Stimulated activated CD4-positive, alpha-beta T cell treated with anti-CD3 and anti-CD28 coated beads, Interleukin-1b, Interleukin-23, amount 100 ng/mL, for 1 hour (primary cell): ENCODE data around the gene CAMSAP2.

Experiments
- DNase-seq, 2 donors: peaks; one replicate each; pipeline ENCODE4 v3.0.0-alpha.2; 2020; ENCODE audit warnings: low read depth in 2 of 2

The CAMSAP2 gene, protein sequence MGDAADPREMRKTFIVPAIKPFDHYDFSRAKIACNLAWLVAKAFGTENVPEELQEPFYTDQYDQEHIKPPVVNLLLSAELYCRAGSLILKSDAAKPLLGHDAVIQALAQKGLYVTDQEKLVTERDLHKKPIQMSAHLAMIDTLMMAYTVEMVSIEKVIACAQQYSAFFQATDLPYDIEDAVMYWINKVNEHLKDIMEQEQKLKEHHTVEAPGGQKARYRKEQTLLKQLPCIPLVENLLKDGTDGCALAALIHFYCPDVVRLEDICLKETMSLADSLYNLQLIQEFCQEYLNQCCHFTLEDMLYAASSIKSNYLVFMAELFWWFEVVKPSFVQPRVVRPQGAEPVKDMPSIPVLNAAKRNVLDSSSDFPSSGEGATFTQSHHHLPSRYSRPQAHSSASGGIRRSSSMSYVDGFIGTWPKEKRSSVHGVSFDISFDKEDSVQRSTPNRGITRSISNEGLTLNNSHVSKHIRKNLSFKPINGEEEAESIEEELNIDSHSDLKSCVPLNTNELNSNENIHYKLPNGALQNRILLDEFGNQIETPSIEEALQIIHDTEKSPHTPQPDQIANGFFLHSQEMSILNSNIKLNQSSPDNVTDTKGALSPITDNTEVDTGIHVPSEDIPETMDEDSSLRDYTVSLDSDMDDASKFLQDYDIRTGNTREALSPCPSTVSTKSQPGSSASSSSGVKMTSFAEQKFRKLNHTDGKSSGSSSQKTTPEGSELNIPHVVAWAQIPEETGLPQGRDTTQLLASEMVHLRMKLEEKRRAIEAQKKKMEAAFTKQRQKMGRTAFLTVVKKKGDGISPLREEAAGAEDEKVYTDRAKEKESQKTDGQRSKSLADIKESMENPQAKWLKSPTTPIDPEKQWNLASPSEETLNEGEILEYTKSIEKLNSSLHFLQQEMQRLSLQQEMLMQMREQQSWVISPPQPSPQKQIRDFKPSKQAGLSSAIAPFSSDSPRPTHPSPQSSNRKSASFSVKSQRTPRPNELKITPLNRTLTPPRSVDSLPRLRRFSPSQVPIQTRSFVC (N-terminal part only)

GRCh38 chr1:200738327-200738948, at the start of gene CAMSAP2:
TSS of gene CAMSAP2 (plus strand) at chr1:200738893. CDS start at chr1:200739828, 935 bp downstream.
- peak; percentile 26 to 44 for DNase-seq

DNA sequence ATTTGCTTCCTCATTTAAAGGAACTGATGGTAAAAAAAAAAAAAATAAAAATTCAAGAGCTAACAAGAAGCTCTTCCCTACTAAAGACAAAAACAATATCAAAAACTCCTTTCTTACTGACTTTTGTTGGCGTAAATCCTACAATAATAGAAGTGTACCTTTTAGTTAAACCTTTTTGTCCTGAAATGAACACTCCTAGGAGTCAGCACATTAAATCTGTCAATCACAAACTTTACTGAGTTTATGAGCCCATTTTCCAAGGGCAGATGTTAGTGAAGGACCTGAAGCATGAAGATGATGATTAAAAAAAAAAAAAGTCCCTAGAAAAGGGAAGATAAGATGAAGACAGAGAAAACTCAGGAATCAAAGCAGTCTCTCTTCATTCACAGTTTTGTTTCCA, 46.4 kb upstream of the CAMSAP2 start:
- no peak for DNase-seq

DNA sequence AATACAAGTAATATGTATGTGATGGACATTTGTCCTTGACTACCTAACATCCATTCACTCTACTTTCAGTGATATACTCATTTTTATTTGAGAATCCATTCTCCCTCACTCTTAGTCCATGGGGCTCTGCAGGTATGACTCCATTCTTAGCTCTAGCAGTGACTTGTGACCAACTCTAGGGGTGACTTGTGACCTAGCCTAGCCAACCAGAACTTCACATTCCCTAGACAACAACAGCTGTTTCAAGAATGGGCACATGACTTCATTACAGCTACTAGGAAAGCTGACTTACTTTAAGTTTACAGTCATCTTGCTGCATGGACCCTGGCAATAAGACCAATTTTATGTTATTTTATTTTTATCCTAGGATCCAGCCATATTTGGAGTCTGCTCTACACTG, 45.4 kb upstream of the CAMSAP2 start:
- no peak for DNase-seq

DNA sequence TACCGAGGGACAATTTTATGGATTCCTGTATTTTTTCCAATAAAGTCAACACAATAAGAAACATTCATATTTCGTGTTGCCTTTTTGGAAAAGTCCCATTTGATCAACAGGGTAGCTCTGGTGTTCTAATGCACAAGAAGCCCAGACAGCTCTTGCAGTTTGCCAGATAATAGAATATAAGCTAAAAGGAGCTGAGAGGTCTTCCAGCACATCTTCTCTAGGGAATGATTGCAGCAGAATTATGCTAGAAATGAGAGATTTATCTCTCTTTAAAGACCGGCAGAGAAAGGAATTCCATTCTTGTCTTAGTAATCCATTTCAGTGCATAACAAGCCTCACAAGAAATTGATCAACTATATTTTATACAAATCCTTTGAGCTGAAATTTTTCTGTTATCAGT, 44.0 kb upstream of the CAMSAP2 start:
- no peak for DNase-seq

GRCh38 chr1:200699871-200700270, 38.8 kb upstream of the CAMSAP2 start:
- no peak for DNase-seq

DNA sequence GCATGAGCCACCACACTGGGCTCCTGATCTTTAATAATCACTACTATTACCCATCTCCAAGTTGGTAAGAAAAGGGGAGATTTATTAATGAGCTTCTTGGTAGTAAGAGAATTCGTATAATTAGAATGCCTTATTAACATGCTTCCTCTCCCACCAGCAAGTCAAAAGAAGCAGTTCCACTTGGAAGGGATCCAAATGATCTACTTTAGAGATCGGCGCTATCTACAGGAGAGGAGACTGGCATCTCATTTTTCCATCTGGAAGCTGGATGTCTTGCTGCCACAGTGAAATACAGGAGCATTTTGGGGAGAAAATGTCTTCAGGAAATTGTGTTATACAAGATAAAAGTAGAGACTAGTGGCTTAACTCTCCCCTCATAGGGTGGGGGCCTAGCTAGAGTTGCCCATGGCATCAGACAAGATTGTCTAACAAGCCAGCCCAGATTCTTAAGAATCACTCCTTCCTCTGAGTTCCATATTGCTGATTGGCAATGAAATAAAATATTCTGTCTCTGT, 33.6 kb upstream of the CAMSAP2 start:
- no peak for DNase-seq

GRCh38 chr1:200706111-200706814, 32.4 kb upstream of the CAMSAP2 start:
- no peak for DNase-seq

DNA sequence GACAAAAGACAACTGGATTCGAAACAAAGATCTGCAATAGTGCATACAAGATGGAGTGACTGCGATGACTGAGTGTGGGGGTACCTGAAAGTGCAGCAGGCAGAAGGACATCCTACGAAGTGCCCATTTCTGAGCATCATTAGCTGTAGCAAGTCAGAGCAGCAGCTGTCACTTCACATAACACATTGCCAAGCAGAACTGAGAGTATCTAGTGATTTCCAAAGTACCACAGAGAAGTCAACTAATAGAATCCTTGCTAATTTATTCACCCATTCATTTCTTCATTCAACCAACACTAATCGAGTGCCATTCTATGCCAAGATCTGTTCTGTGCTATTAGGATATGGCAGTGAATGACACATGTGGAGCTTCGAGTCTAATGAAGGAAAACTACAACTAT, 31.6 kb upstream of the CAMSAP2 start:
- no peak for DNase-seq

DNA sequence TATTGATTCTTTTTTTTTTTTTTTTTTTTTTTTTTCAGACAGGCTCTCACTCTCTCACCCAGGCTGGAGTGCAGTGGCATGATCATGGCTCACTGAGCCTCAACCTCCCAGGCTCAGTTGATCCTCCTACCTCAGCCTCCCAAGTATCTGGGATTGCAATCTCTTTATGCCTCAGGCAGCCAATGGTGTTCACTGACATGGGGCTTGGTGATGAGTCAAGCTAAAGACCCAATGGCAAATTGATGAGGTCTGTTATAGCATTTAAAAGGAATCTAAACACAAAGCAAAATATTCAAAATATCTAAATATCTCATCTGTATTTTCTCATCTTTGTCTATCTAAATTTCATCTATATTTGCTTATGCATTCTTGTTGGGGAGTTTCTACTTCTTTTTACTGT, 30.5 kb upstream of the CAMSAP2 start:
- DNase-seq: no peak

GRCh38 chr1:200708769-200709168, 29.9 kb upstream of the CAMSAP2 start:
- no peak for DNase-seq

- no peak for DNase-seq
Measured at GRCh38 chr1:200710166-200710565, 28.5 kb upstream of the CAMSAP2 start.

DNA sequence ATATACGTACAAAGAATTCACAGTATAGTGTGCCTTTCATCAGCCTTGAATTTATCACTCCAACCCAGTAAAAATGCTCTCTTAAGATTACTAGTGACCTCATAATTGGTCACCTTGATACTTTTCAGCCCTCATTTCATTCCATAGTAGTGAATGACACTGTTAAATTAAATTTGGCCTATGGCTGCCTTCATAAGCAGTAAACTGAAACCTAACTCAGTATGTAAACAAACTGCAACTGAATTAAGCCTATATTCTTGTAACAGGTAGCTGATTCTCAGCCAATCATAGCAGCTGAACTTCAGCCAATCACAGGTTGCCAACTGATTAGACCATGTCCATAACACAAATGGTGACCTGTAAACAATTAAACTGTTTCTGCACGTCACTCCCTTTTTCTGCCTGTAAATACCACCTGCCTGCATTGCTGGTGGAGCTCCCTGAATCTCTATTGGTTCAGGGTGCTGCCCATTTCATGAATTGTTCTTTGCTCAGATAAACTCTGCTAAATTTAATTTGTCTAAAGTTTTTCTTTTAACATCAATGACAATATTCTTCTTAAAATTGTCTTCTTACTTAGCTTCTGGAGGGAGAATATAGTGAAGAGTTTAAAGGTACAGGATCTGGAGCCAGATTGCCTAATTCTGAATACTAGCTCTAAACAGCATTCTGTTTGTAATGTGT, 24.0 kb upstream of the CAMSAP2 start:
- no peak for DNase-seq

DNA sequence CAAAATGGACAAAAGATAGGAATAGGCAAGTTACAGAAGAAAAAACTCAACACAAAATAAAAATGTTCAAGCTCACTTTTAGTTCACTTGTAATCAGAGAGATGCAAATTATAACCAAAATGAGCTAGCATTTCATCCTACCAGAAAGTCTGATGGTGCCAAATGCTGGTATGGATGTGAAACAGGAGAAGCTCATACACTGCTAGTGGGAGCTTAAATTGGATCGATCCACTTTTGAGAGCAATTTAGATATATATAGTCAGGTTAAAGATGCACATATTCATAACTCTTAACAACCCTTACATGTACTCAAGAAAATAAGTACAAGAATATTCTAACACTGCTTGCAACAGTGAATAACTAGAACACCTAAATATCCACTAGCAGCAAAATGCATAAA, 18.5 kb upstream of the CAMSAP2 start:
- no peak for DNase-seq

DNA sequence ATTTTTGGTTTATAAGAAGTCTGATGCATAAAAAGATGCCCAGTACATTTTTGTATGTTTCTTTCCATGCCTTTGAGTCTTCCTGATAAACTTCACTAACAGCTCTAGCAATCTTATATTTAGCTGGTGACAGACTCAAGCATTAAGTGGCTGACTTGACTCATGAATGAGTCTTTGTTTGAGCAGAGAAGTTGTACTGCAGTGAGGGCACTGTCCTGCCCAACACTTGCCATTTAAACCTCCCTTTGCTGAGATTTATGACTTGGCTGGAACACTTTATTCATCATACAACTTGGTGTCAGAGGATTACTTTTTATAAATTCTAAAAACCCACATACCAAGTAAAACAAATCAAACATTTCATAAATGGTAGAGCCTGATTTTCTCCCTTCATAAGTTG, 14.6 kb upstream of the CAMSAP2 start:
- no peak for DNase-seq

GRCh38 chr1:200727257-200727656, 11.4 kb upstream of the CAMSAP2 start:
- no peak for DNase-seq

DNA sequence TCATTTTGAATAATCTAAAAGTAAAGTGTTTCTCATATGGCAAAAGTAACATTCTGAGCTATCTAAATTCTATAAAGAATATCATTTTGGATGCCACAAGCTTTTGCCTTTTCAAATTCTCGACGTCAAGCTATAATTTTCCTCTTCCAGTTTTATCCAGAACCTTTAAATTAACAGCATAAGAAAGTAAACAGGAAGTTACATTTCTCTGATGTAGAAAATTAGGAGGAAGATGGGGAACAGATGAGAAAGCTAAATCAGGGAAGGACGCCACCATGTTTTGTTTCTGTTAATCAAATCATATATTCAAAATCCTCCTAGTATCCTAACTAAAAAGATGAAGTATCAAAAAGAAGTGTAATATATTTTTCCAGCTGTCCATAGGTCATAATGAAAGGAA, 8.8 kb upstream of the CAMSAP2 start:
- DNase-seq: no peak

DNA sequence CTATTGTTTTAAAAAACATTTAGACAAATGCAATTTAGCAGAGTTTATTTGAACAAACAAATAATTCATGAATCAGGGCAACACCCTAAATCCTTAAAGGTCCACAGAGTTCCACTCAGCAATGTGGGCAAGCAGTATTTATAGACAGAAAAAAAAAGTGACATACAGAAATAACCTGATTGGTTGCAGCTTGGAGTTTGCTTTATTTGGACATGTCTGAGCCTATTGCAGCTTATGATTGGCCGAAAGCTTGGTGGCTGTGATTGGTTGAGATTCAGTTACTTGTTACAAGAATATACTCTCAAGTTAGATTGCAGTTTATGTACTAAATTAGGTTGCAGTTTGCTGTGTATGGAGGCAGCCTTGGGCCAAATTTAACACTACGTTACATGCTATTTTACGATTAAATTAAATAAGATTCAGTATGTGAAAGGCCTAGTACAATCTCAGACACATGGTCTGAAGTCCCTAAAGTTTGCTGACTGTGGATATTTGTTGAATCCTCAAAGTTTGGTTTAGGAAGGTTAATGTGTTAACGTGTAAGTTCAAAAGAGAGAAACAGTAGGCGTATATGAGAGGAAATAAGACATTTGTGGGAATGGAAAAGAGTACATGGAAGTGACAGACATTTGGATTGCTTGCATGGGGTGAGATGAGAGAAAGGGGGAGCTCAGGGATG, 6.9 kb upstream of the CAMSAP2 start:
- DNase-seq: no peak

DNA sequence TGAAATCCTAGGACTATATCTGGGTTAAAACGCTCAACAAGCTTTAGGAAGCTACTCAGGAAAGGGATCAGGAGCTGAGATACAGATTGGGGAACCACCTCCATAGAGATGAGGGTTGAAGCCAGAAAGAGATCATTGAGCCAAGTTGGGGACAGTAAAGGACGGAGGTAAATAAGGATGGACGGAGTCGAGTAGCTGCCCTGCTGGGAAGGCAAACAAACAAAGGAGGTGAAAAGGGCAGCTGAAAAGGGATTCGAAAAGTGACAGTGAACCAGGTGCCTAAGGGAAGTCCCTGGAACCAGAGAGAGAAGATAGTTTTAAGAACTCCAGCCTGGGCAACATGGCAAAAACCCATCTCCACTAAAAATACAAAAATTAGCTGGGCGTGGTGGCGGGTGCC, 6.3 kb upstream of the CAMSAP2 start:
- no peak for DNase-seq

DNA sequence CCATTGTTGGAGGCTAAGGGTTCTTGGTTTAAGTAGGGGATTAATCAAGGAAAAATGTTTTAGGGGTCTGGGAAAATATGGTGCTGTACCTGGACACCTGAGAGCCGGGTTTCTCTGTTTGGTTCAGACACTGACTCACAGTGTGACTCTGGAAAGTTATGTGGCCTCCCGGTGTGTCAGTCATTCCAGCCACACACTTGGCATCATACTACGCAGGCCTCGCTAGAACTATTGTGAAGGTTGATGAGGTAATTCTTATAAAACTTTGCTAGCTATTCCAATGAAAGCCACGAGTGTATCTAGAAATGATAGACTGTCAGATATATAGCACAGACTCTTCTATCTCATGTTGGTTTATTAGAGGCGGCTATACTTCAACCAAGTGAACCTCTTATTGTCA, 4.8 kb upstream of the CAMSAP2 start:
- no peak for DNase-seq

DNA sequence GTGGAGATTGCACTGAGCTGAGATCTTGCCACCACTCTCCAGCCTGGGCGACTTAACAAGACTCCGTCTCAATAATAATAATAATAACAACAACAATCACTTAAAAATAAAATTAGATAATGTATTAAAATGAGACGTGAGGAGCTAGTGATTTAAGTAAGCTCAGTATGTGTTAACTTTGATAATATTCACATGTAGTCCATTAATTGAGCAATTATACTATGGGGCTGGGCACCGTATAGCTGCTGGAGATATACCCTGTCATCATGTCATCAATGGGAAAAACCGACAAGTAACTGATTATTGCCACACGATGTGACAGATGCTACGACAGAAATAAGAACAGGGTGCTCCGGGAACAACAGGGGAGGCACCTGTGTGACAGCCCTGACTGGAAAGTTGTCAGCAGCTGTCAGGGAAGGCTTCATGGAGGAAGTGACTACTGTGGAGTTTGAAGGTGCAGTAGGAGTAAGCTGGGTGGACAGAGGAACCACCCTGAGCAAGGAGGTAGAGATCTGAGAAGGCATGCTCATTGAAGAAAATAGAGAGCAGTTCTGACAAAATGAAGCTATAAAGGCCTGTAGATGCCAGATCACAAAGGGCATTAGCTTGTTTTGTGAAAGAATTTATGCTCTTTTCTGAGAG, 924 bp upstream of the CAMSAP2 start:
- no peak for DNase-seq
